ENCODE results near the gene HOXC9.
A peak's percentile ranks its signal among the peaks of the same experiment; 100 is the strongest.

- TF ChIP-seq CTCF (IDR thresholded peaks at IDR 0.05 in 4 of 5, conservative IDR thresholded peaks at IDR 0.05 in 1 of 5) (peak; percentile 93 to 97 (median 96)), POLR2A (IDR thresholded peaks at IDR 0.05) (no peak)
These were observed 32.7 kb downstream of the HOXC9 start, which contains the start of gene HOXC5 for GRCh38 chr12:54032627-54033100.
